ENCODE data around the gene CAND2.

The CAND2 gene

GRCh38 chr3:12837295-12837986 lies 41.0 kb downstream of the CAND2 start:
- no peak for TF ChIP-seq CTCF (IDR thresholded peaks at IDR 0.05)

- TF ChIP-seq CTCF (IDR thresholded peaks at IDR 0.05), result no peak
These were observed 41.9 kb downstream of the CAND2 start for GRCh38 chr3:12838179-12838965.

DNA sequence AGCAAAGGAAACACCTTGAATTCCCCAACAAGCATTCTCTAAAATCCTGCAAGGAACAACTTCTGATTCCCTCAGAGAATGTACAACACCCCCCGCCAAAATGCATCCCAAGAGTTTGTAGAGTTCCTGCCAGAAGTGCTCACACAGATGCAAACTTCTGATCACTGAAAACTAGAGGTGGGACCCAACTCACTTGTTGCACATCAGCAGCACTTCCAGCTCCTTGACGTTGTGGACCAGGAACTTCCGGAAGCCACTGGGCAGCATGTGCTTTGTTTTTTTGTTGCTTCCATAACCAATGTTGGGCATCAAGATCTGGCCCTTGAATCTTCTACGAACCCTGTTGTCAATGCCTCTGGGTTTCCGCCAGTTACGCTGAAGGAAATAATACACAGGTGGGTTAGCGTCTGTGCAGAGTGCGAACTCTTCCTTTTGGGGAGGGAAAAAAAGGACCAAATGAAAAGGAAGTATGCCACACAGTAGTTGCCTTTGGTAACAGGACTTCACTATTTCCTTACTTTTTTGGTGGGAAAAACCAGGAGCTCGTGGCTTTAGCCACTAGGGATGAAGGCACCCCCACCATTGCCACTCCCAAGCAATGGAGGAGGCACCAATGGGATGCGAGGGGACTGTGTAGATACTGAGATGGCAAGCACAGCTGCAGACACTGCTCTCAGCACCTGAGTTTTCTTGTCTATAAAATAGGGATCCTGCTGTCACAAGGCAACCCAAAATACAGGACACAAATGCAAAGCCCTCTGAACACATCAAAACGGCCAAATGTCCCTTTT lies 42.9 kb downstream of the CAND2 start:
- TF ChIP-seq CTCF (IDR thresholded peaks at IDR 0.05), result no peak

DNA sequence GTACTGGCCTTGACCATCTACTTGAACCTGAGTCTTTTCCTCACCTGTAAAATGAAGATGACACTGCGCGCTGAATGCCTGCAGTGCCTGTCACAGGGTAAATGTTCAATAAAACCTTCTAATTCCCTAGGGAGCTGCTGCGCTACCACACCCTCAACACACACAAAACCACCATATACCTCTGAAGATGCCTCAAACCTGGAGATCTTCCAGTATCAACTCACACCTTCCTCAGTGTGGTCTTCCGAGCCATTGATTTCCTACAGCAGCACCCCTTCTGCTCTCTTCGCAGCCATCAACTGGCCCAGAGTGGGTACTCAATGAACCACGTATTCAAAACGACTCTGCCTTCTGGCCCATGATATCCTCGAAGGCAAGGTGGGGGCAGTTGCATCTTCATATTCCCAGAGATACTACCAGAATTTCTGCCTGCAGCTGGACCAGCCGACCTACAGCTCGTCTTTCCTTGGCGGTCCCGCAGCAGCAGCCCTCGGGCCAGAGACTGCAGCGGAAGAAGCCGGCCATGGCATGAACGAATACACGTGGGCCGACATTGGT lies 44.2 kb downstream of the CAND2 start:
- no peak for TF ChIP-seq CTCF (IDR thresholded peaks at IDR 0.05)

DNA sequence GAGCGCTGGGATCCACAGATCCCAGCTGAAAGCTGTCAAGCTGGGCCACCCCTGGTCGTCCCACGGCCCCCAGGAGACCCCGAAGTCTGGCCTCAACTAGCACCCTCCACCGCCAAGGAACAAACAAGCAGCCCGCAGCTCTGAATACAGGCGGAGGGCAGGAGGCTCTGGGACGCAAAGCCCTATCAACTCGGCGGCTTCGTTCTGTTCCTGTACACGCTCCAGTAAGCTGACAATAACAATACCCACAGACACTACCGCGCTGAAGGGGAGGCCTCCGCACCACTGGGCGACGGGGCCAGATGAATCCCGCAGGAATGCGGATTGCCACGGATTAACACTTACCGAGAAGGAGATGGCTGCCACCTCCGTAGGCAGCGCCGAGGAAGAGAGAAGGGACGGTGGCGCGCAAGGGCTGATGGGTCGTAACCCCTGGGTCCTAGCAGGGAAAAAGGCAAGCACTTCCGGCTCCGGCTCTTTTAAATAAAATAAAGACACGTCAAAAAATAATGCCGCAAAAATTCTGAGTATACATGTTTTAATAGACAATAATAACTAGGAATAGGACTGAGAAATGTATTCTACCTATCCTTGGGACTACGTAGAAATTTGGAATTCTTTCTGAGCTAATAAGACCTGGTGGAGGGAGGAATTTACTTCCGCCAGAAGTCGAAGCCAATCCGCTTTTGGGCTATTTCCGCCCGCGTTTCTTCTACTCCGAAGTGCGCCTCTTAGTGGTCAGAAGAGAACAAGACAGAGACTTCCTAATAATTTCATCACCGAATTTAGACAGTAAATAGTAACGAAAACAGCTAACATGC lies 44.9 kb downstream of the CAND2 start, which contains the start of gene RPL32:
Gene RPL32 (minus strand): TSS at position 417 of the 821 bp plus-strand sequence. CDS start 1,328 bp downstream, outside the sequence.
- peak; percentile 83 for TF ChIP-seq CTCF (IDR thresholded peaks at IDR 0.05)

DNA sequence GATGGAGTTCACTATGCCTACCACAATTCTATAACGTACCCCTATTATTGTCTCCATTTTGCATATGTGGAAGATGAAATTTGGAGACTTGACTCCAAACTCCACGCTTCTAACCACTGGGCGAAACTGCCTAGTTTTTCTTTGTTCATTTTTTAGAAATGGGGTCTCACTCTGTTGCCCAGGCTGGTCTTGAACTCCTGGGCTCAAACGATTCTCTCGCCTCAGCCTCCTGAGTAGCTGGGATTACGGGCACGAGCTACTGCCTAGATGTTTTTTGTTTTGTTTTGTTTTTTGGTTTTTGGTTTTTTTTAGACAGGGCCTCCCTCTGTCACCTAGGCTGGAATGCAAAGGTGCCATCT lies 45.5 kb downstream of the CAND2 start:
- TF ChIP-seq CTCF (IDR thresholded peaks at IDR 0.05), result 0 out of 2 replicates have a peak, but pooled peaks have one; percentile 17

All from LNCAP (cell line).